Stimulated activated memory B cell treated with anti-CD40 and anti-IgM and Interleukin-4, amounts not matched to agents 10 μg/mL and 1 μg/mL and 100 μg/mL, for 72 hours (primary cell): ENCODE results near the gene SGPL1.
A peak's percentile ranks its signal among the peaks of the same experiment; 100 is the strongest.
"Not testable (repeated sequence)": the region's sequence is repeated elsewhere in the genome, so short reads cannot be mapped to it uniquely, and the experiment has no call there.

Experiments
- ATAC-seq: fragments of 150-1000 bp; cut with Tn5 transposase; 2 replicates; pipeline ENCODE4 v1.10.0; 2021
- H3K27ac Mint-ChIP-seq: one replicate; pipeline ENCODE4 v1.8.0; 2022; ENCODE audit warnings: mild to moderate bottlenecking, mixed read lengths
- H3K27me3 Mint-ChIP-seq: one replicate; pipeline ENCODE4 v1.8.0; 2022; ENCODE audit warnings: mixed read lengths
- H3K36me3 Mint-ChIP-seq: one replicate; pipeline ENCODE4 v1.8.0; 2022; ENCODE audit warnings: mixed read lengths
- H3K4me1 Mint-ChIP-seq: one replicate; pipeline ENCODE4 v1.8.0; 2022; ENCODE audit warnings: mixed read lengths
- H3K4me3 Mint-ChIP-seq: one replicate; pipeline ENCODE4 v1.8.0; 2022; ENCODE audit warnings: mild to moderate bottlenecking, moderate library complexity, mixed read lengths
- H3K9me3 Mint-ChIP-seq: one replicate; pipeline ENCODE4 v1.8.0; 2022; ENCODE audit warnings: mixed read lengths

Gene SGPL1, protein sequence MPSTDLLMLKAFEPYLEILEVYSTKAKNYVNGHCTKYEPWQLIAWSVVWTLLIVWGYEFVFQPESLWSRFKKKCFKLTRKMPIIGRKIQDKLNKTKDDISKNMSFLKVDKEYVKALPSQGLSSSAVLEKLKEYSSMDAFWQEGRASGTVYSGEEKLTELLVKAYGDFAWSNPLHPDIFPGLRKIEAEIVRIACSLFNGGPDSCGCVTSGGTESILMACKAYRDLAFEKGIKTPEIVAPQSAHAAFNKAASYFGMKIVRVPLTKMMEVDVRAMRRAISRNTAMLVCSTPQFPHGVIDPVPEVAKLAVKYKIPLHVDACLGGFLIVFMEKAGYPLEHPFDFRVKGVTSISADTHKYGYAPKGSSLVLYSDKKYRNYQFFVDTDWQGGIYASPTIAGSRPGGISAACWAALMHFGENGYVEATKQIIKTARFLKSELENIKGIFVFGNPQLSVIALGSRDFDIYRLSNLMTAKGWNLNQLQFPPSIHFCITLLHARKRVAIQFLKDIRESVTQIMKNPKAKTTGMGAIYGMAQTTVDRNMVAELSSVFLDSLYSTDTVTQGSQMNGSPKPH

DNA sequence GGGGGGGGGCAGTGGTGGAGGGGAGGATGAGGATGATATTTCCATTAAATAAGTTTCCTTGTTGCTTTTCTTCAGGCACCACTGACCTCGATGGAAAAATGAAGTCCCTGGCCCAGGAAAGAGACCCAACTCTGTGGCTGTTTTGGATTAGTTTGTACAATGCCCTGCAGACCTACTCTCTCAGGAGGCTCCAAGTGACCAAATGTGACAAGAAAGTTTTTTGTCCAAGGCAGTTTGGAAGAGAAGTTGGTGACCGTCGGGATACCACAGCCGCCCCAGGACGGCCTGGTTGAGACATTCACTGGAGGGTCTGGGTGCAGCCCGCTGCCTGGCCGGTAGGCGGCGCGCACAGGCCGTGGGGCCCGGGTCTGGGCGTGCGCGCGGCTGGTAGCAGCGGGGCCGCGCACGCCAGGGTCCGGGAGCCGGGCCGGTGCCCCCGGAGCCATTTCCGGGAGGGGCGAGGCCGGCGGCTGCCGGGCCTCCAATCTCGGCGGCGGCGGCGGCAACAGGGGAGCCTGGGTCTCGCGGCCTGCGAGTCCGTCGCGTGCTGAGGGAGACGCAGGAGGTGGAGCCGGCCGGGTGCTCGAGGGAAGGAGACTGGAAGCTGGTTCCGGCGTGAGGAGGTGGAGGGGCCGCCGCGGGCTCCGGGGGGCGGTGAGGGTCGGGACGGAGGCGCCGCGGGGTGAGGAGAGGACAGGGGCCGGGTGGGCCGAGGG, at the start of gene SGPL1:
Gene SGPL1 (plus strand): TSS at position 445 of the 716 bp plus-strand sequence. CDS start 906 bp downstream, outside the sequence.
- Mint-ChIP-seq H3K27ac (peak within 1 kb of the TSS; percentile 87), H3K4me1 (peaks cover 53% of the 10 kb centered on the region), H3K36me3 (peaks cover 15% of the 10 kb centered on the region), H3K4me3 (peak within 1 kb of the TSS; percentile 83), H3K9me3 (no peaks in the 10 kb centered on the region), H3K27me3 (no peaks in the 10 kb centered on the region)
- peak; percentile 95 for ATAC-seq

DNA sequence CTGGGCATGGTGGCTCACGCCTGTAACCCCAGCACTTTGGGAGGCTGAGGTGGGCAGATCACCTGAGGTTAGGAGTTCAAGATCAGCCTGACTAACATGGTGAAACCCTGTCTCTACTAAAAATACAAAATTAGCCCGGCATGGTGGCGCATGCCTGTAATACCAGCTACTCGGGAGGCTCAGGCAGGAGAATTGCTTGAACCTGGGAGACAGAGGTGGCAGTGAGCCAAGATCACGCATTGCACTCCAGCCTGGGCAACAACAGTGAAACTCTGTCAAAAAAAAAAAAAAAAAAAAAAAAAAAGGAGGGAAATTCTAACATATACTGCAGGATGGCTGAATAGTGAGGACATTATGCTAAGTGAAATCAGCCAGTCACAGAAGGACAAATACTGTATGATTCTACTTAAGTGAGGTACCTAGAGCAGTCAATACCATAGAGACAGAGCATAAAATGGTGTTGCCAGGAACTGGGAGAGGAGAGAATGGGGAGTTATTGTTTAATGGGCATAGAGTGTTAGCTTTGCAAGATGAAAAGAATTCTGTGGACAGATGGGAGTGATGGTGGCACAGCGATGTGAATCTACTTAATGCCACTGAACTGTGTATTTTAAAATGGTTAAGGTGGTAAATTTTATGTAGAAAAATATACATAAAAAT, 47.6 kb upstream of the SGPL1 start:
- H3K36me3 Mint-ChIP-seq, H3K4me1 Mint-ChIP-seq, ATAC-seq, H3K4me3 Mint-ChIP-seq, H3K27ac Mint-ChIP-seq: not testable (repeated sequence)
- peaks cover 12% of the 10 kb centered on the region for H3K9me3 Mint-ChIP-seq
- H3K27me3 Mint-ChIP-seq = peaks cover 18% of the 10 kb centered on the region

DNA sequence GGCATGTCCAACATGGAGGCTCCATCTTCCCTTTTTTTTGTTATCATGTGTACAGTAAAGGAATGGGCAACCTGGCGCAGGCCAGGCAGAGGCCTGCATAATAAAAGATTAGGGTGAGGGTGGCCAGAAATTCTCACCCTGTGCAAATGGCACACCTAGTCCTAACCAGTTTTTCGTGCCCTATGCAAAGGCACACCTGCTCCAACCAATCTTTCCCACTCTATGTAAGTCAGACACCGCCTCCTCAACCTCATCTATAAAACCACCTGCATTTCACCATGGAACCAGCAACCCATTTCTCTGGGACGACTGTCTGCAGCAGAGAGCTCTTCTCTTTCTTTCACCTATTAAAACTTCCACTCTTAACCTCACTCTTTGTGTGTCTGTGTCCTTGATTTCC, 46.6 kb upstream of the SGPL1 start:
- Mint-ChIP-seq H3K4me1 (no peaks in the 10 kb centered on the region), H3K4me3 (no peak overlapping the region), H3K27ac (no peak overlapping the region), H3K9me3 (peaks cover 12% of the 10 kb centered on the region), H3K36me3 (no peaks in the 10 kb centered on the region), H3K27me3 (peaks cover 18% of the 10 kb centered on the region)
- ATAC-seq = no peak

DNA sequence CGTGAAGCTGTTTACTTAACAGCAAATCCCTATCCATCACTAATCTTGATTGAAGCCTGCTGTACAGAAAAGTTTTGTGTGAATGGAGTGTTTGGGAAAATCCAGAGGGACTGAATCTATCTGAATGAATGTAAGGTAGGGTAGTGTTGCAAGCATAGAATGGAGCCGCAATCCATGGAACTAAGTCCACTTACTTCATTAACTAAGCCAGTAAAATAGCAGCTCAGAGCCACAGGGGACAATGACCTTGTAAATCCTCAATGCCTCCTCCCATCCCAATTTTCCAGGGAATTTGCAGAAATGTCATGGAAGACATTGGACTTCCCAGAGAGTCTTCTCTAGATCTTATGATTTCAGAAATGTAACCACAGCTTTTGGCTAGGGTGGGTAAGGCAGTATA, 45.7 kb upstream of the SGPL1 start:
- Mint-ChIP-seq H3K4me1 (no peaks in the 10 kb centered on the region), H3K27ac (no peak overlapping the region), H3K27me3 (peaks cover 26% of the 10 kb centered on the region), H3K9me3 (peaks cover 12% of the 10 kb centered on the region), H3K4me3 (no peak overlapping the region), H3K36me3 (no peaks in the 10 kb centered on the region)
- ATAC-seq = no peak

DNA sequence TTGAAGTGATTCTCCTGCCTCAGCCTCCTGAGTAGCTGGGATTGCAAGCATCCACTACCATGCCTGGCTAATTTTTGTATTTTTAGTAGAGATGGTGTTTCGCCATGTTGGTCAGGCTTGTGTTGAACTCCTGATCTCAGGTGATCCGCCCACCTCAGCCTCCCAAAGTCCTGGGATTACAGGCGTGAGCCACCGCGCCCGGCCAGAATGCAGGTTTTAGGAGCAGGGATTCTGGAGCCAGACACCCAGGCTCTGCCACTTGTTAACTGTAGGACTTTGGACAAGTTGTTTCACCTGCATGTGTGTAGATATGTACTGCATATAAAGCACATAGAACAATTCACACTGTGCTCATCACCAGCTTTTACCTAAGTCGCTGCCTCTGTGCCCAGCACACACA, 45.2 kb upstream of the SGPL1 start:
- H3K36me3 Mint-ChIP-seq, H3K4me1 Mint-ChIP-seq, H3K9me3 Mint-ChIP-seq, ATAC-seq, H3K27ac Mint-ChIP-seq, H3K4me3 Mint-ChIP-seq: not testable (repeated sequence)
- H3K27me3 Mint-ChIP-seq = peaks cover 27% of the 10 kb centered on the region

DNA sequence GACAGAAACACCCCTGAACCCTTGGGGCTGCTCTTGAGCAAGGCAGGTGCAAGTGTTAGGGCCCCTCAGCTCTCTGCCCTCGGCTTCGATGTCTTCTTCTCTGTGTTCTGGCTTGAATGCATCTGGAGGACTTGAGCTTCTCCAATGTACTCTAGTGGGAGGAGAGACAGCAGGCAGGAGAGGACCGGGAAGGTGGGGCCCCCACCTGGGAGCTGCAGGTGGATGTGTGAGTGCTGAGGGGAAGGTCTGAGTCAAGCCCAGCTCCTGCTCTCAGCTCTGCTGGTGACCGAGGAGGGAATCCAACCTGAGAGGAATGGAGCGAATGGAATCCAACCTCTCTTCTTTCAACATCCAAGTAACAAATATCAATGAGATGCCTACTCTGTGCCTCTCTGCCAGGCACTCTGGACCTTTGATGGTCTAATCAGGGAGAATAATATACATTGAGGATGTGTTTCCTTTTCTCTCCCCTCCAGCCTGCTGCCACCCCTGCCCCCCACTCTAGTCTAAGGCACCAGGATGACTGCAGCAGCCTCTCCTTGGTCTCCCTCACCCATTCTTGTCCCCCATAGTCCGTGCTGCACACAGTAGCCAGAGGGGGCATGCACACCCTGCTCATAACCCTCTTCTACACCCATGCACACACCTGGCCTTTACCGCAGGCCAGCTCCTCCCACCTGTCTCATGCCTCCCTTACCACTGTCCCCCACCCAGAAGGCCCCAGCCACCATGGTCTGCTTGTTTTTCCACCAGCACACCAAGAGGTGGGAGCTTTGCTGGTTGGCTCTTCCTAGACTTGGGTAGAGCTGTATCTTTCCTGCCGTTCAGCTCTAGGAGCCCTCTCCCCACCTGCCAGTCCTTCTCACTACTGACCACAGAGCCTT, 44.2 kb upstream of the SGPL1 start:
- Mint-ChIP-seq H3K27ac (no peak overlapping the region), H3K36me3 (no peaks in the 10 kb centered on the region)
- peak; percentile 14 for ATAC-seq

DNA sequence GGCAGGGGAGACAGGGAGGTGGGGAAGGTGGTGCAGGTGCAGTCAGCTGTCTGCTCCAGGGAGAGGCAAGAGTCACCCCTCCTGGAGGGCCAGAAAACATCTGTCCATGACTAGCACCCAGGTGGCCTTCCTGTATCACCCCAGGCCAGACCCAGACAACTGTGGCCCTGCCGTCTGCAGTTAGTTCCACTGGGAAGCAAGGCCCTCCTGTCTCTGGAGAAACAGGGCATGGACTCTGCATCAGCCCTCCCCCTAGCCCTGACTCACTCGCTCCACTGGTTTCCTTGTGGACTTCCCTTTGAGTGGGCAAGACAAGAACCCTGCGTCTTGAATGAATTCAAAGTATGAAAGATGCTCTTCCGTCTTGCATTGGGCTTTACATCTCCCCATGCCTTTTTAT, 43.1 kb upstream of the SGPL1 start:
- no peak overlapping the region for H3K4me3 Mint-ChIP-seq
- H3K27ac Mint-ChIP-seq = no peak overlapping the region
- no peaks in the 10 kb centered on the region for H3K9me3 Mint-ChIP-seq
- no peak for ATAC-seq
- H3K36me3 Mint-ChIP-seq = no peaks in the 10 kb centered on the region
- peaks cover 13% of the 10 kb centered on the region for H3K27me3 Mint-ChIP-seq
- no peaks in the 10 kb centered on the region for H3K4me1 Mint-ChIP-seq

More for the DNA sequence above, 44.2 kb upstream of the SGPL1 start:
- Mint-ChIP-seq H3K9me3 (peaks cover 5% of the 10 kb centered on the region), H3K27me3 (peaks cover 23% of the 10 kb centered on the region), H3K4me1 (no peaks in the 10 kb centered on the region), H3K4me3 (no peak overlapping the region)

DNA sequence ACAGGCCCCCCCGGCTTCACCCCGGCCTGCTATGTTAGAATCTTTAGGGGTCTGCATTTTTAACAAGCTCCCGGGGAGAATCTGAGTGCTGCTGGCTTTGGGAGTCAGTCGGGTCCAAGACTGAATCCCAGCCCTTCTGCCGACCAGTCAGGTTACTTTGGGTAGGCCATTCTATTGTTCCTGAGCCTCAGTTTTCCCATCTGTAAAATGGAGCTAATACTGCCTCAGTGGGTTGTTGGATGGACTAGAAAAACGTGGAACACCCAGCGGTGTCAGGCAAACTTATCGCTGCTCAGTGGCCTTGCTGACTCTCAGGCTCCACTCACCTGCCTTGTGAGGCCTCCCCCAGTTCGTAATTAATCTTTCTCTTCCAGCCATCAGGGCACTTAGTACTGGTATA, 42.3 kb upstream of the SGPL1 start:
- H3K4me1 Mint-ChIP-seq = no peaks in the 10 kb centered on the region
- peaks cover 9% of the 10 kb centered on the region for H3K27me3 Mint-ChIP-seq
- H3K4me3 Mint-ChIP-seq = no peak overlapping the region
- no peak overlapping the region for H3K27ac Mint-ChIP-seq
- ATAC-seq = no peak
- H3K9me3 Mint-ChIP-seq = no peaks in the 10 kb centered on the region
- no peaks in the 10 kb centered on the region for H3K36me3 Mint-ChIP-seq

DNA sequence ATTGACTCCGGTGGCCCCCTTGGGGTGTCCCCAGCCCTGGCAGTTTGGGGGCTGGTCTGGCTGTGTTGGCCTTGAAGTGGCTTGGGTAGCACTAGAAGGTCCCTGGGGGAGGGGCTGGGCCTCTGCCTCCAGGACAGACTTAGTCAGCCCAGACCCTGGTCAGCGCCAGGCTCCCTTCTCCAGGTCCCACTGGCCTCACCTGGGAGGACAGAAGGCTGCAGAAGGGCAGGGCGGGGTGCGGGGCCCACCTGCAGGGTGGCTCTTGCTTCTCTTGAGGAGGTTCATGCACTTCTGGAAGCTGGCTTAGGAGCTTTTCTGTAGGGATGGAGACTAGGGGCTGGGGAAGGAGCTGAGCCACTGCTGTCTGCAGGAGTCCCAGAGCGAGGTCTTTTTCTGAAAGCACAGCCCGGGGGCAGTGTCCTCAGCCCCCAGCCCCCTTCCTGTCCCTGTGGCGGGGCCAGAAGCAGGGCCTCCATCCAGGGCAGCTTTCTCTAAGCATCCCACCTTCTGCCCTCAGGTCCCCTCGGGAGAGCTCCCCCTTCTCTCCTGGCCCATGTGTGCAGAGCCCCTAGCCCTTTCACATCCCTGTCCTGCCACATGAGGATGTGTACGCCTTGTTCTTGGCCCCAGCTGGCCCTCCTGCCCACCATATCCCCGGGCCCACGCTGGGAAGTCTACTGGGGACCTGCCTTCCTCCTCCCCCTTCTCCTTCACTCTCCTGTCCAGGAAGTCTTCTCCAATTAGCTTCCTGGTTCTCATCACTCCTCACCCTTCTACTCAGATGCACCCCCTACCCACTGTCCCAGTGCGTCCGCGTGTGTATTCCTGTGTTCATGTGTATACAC, 41.6 kb upstream of the SGPL1 start:
- Mint-ChIP-seq H3K4me1 (no peaks in the 10 kb centered on the region), H3K27me3 (peaks cover 9% of the 10 kb centered on the region), H3K4me3 (no peak overlapping the region), H3K27ac (no peak overlapping the region), H3K36me3 (no peaks in the 10 kb centered on the region), H3K9me3 (no peaks in the 10 kb centered on the region)
- no peak for ATAC-seq

DNA sequence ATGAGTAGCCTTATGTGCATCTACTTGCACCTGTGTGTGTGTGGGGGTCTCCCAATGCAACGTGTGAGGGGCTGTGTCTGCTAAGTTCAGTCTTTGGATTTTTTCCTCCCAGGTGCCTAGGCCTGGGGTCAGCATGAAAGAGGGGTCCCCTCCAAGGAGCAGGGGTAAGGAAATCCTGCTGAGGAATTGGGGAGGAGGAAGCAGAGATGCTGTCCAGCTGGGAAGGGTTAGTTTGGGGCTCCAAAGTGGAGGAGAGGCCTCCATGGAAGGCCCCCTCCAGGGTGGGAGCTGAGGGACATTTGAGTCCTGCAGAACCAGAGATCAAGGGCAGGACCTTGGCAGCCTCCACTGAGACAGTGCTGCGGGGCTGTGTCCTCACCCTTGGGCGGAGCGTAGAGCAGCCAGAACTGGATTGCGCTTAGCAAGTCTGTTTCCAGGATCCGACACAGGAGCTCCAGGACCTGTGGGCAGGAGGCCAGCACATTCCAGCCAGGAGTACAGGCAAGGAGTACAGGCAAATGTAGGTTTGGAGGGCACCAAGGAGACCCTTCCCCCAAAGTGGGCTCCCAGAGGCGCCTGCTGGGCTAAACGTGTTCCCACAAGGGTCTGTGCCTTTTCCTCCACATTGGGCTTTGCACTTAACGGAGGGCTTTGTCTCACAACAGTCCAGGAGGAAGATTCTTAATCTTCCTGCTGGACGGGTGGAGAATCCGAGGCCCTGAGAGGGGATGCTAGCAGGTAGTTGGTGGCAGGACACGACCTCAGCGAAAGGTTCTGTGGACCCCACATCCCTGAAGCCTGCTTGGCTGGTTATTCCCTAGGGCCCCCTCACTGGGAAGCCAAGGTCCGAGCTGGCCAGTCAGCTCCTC, 40.7 kb upstream of the SGPL1 start:
- Mint-ChIP-seq H3K9me3 (no peaks in the 10 kb centered on the region), H3K4me1 (no peaks in the 10 kb centered on the region), H3K36me3 (no peaks in the 10 kb centered on the region), H3K27me3 (peaks cover 9% of the 10 kb centered on the region), H3K4me3 (no peak overlapping the region), H3K27ac (no peak overlapping the region)
- ATAC-seq = no peak

DNA sequence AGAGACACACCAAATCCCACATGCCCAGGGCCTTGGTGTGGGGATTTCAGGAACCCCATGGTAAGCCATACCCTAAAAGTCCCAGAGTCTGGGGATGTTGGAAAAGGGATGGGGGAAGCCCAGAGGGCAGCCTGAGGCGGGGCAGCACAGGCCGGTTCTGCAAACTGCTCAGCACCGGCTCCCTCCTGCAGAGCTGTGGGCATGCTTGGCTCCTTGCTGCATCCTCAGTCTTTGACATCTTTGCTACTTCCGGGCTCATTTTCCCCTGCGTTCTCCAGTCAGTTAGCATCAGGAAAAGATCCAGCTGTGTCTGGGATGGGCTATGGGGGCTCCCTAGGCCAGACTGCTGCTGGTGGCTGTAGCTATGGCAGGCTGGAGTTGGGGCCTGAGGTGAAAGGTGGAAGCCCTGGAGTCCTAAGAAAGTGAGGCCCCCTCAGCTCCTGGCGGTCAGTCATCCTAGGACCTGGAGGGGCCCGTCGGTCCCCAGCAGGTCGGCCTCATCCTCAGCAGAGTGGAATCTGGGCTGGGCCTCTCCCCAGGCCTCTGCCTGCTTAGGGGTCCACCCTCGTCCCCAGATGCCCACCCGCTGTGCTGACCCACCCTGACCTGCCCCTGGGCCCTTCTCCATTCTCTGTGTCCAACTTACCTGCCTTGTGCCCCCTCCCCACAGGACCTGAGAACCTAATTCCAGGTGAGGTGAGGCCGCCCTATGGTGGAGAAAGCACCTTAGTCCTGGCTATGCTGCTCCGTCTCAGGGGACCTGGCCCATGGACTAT, 39.9 kb upstream of the SGPL1 start:
- no peak overlapping the region for H3K27ac Mint-ChIP-seq
- H3K9me3 Mint-ChIP-seq = no peaks in the 10 kb centered on the region
- H3K4me1 Mint-ChIP-seq = no peaks in the 10 kb centered on the region
- ATAC-seq = no peak
- peaks cover 9% of the 10 kb centered on the region for H3K27me3 Mint-ChIP-seq
- no peaks in the 10 kb centered on the region for H3K36me3 Mint-ChIP-seq
- no peak overlapping the region for H3K4me3 Mint-ChIP-seq

DNA sequence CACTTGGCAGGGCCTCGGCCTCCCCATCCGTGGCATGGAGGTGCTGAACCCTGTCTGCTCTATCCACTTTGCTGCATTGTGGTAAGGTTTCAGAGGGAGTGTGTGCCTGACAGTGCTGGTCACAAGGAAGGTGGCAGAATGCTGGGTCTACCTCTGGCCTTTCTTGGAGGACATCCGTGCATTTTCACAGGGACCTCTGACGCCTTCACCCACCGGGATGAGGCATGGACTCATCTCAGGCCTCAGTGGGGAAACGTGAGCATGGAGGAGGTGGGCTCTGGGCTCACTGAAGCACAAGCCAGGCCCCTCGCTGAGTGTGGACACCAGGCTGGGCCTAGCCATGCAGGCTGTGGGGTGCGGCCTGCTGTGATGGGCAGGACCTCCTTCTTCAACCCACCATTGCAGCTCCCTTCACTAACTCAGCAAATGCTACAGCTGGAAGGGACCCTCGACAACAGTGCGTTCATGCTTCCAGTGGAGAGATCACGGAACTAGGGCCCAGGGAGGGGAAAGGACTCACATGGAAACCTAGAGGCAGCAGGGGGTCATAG, 39.2 kb upstream of the SGPL1 start:
- no peak for ATAC-seq
- no peaks in the 10 kb centered on the region for H3K36me3 Mint-ChIP-seq
- H3K9me3 Mint-ChIP-seq = no peaks in the 10 kb centered on the region
- no peak overlapping the region for H3K27ac Mint-ChIP-seq
- H3K4me3 Mint-ChIP-seq = no peak overlapping the region
- H3K4me1 Mint-ChIP-seq = no peaks in the 10 kb centered on the region
- peaks cover 9% of the 10 kb centered on the region for H3K27me3 Mint-ChIP-seq
